Left forelimb (tissue), 1 donor: ENCODE data around the gene NCKAP1.
"Not testable (repeated sequence)": the region's sequence is repeated elsewhere in the genome, so short reads cannot be mapped to it uniquely, and the experiment has no call there.

Source experiments
- DNase-seq: peaks from one replicate; pipeline ENCODE4 v3.0.0-alpha.2; 2018; ENCODE audit warnings: low spot score

NCKAP1 gene

GRCh38 chr2:182999348-183000028 is 38.8 kb downstream of the NCKAP1 start:
- DNase-seq: no peak

- DNase-seq: no peak
Observed at GRCh38 chr2:182994228-182994912, 43.9 kb downstream of the NCKAP1 start.

- DNase-seq: no peak
Observed at GRCh38 chr2:182982941-182983340, 55.3 kb downstream of the NCKAP1 start.

GRCh38 chr2:182981475-182981874 is 56.8 kb downstream of the NCKAP1 start:
- DNase-seq: not testable (repeated sequence)

- DNase-seq: no peak
Observed at GRCh38 chr2:182980652-182981051, 57.6 kb downstream of the NCKAP1 start.

- DNase-seq: no peak
Observed at GRCh38 chr2:182980115-182980514, 58.1 kb downstream of the NCKAP1 start.

- no peak for DNase-seq
Observed at GRCh38 chr2:182977463-182977862, 60.8 kb downstream of the NCKAP1 start.

GRCh38 chr2:182973441-182974352 is 64.6 kb downstream of the NCKAP1 start:
- DNase-seq: no peak

GRCh38 chr2:182972548-182972942 is 65.7 kb downstream of the NCKAP1 start:
- DNase-seq: no peak

GRCh38 chr2:182971820-182972547 is 66.3 kb downstream of the NCKAP1 start:
- DNase-seq: no peak

GRCh38 chr2:182970486-182970885 is 67.8 kb downstream of the NCKAP1 start:
- DNase-seq: no peak

- no peak for DNase-seq
Observed at GRCh38 chr2:182968493-182968892, 69.8 kb downstream of the NCKAP1 start.

GRCh38 chr2:182966356-182966755 is 71.9 kb downstream of the NCKAP1 start:
- not testable (repeated sequence) for DNase-seq

GRCh38 chr2:182962641-182963040 is 75.6 kb downstream of the NCKAP1 start:
- DNase-seq: no peak

- DNase-seq: not testable (repeated sequence)
Observed at GRCh38 chr2:182960869-182961268, 77.4 kb downstream of the NCKAP1 start.

- DNase-seq: no peak
Observed at GRCh38 chr2:182954789-182955188, 83.5 kb downstream of the NCKAP1 start.

- no peak for DNase-seq
Observed at GRCh38 chr2:182952741-182953450, 85.4 kb downstream of the NCKAP1 start.

GRCh38 chr2:182951948-182952663 is 86.2 kb downstream of the NCKAP1 start:
- DNase-seq: no peak

- no peak for DNase-seq
Observed at GRCh38 chr2:182950546-182950945, 87.7 kb downstream of the NCKAP1 start.

GRCh38 chr2:182949572-182950189 is 88.6 kb downstream of the NCKAP1 start:
- no peak for DNase-seq
